Sigmoid colon (tissue), 7 donors: ENCODE data around the gene EEF2. TPM values are rescaled to one million over a fixed set of nuclear protein-coding genes. Genes with fewer than 3 reads are reported as not detected.
"Not testable (repeated sequence)": the region's sequence is repeated elsewhere in the genome, so short reads cannot be mapped to it uniquely, and the experiment has no call there.

Source experiments
- DNase-seq: peaks from one replicate; pipeline ENCODE4 v3.0.0-alpha.2; 2019
- H3K27ac ChIP-seq, 4 donors: fragments of 200-600 bp; sonication (generic); one replicate each; pipeline ENCODE4 v1.5.1; 2016 to 2019; ENCODE audit warnings: mild to moderate bottlenecking in 1 of 4
- H3K27me3 ChIP-seq, 3 donors: fragments of 200-600 bp; sonication (generic); one replicate each; pipeline ENCODE4 v1.5.1; 2019; ENCODE audit warnings: mild to moderate bottlenecking in 1 of 3
- H3K36me3 ChIP-seq, 4 donors: fragments of 200-600 bp; sonication (generic); one replicate each; pipeline ENCODE4 v1.5.1; 2016 to 2019
- H3K4me1 ChIP-seq, 4 donors: fragments of 200-600 bp; sonication (generic); one replicate each; pipeline ENCODE4 v1.5.1; 2017 to 2019
- H3K4me3 ChIP-seq, 4 donors: fragments of 200-600 bp; sonication (generic); one replicate each; pipeline ENCODE4 v1.5.1; 2017 to 2019; ENCODE audit warnings: mild to moderate bottlenecking in 2 of 4, moderate library complexity in 1 of 4
- H3K9me3 ChIP-seq, 4 donors: fragments of 200-600 bp in 3 of 4; sonication (generic) in 3 of 4; one replicate each; pipeline versions ENCODE4 v1.5.1 to v1.6.1; 2013 to 2019
- EP300 ChIP-seq, 4 donors: sonication (generic); formaldehyde crosslinking; IDR thresholded peaks; one replicate each; pipeline ENCODE4 v1.6.1; 2017; ENCODE audit warnings: antibody characterized with exemption in 4 of 4
- POLR2A ChIP-seq, 2 donors: fragments of 450-650 bp; IDR thresholded peaks; one replicate each; pipeline ENCODE4 v1.6.1; 2016; ENCODE audit warnings: antibody characterized with exemption in 2 of 2, mild to moderate bottlenecking in 2 of 2, moderate library complexity in 2 of 2
- POLR2AphosphoS5 ChIP-seq, 4 donors: sonication (generic); formaldehyde crosslinking; IDR thresholded peaks; one replicate each; pipeline ENCODE4 v1.6.1; 2017; ENCODE audit warnings: antibody characterized with exemption in 4 of 4
- WGBS, 2 donors: extraction: QIAGEN DNeasy Blood & Tissue Kit; methylation state at CpG; one replicate each; pipeline ENCODE4 v1.1.7; 2013; 5-methylcytosine and 5-hydroxymethylcytosine counted together
- intact Hi-C: fragments of 100-400 bp; cut with DNase I; formaldehyde crosslinking; loops from one replicate; pipeline ENCODE4 v1.15.1; 2023
- polyA plus RNA-seq, 3 donors: library from polyadenylated mRNA; stranded (reverse); fragments of 200-250 nt; gene quantifications; one replicate each; pipeline ENCODE4 v1.2.3, GENCODE V29; 2013
- total RNA-seq, 4 donors: library from RNA; depleted of rRNA; stranded (reverse); fragments of >200 nt; gene quantifications; one replicate each; pipeline ENCODE4 v1.1.0, GENCODE V29; 2016
- TF ChIP-seq, protein P1 (sequence below), 4 experiments: fragments of 450-650 bp in 3 of 4; fragments of 200-600 bp in 1 of 4; IDR thresholded peaks; one replicate each; pipeline ENCODE4 v1.5.1; 2016 to 2019; ENCODE audit warnings: antibody characterized with exemption in 4 of 4, mild to moderate bottlenecking in 3 of 4, moderate library complexity in 2 of 4
- donor health status: healthy with polysubstance abuse.
- donor health status: Bipolar disorder and iron deficiency.
- donor health status: healthy.

EEF2 gene
- total and polyA plus RNA-seq, 7 donors, result 906 to 2,448 (median 1,842) TPM

DNA sequence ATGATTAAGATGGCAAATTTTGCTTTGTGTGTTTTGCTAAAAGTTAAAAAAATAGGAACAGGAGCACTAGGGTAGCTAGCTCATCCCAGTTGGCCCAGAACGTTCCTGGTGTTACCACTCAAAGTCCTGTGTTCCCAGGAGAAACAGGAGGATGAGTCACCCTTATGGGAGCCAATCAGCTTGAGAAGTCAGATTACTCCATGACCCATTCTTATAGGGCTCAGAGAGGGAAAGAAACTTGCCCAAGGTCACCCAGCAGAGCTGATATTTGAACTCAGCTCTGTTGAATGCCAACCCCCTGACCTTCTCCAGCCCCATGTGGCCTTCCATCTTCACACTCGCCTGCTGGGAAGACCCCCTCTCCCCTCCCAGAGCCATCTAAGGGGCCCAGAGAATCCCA, 39.4 kb downstream of the EEF2 start:
- no peaks in the 10 kb centered on the region for H3K27me3 ChIP-seq
- peaks cover 0 to 9% (median 8%) of the 10 kb centered on the region in 4 donors for H3K4me1 ChIP-seq
- WGBS, 2 donors, result 35 to 63% methylated on average over 2 of the region's 2 CpGs
- no peak overlapping the region for H3K27ac ChIP-seq
- intact Hi-C loops, result no loop called here
- no peaks in the 10 kb centered on the region for H3K36me3 ChIP-seq
- H3K4me3 ChIP-seq, result no peak overlapping the region
- TF ChIP-seq POLR2AphosphoS5 (IDR thresholded peaks at IDR 0.05), result no peak
- TF ChIP-seq, protein P1, sequence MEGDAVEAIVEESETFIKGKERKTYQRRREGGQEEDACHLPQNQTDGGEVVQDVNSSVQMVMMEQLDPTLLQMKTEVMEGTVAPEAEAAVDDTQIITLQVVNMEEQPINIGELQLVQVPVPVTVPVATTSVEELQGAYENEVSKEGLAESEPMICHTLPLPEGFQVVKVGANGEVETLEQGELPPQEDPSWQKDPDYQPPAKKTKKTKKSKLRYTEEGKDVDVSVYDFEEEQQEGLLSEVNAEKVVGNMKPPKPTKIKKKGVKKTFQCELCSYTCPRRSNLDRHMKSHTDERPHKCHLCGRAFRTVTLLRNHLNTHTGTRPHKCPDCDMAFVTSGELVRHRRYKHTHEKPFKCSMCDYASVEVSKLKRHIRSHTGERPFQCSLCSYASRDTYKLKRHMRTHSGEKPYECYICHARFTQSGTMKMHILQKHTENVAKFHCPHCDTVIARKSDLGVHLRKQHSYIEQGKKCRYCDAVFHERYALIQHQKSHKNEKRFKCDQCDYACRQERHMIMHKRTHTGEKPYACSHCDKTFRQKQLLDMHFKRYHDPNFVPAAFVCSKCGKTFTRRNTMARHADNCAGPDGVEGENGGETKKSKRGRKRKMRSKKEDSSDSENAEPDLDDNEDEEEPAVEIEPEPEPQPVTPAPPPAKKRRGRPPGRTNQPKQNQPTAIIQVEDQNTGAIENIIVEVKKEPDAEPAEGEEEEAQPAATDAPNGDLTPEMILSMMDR (IDR thresholded peaks at IDR 0.05), result no peak
- no peak for TF ChIP-seq POLR2A (IDR thresholded peaks at IDR 0.05)
- TF ChIP-seq EP300 (IDR thresholded peaks at IDR 0.05), result no peak
- DNase-seq, result no peak
- no peaks in the 10 kb centered on the region for H3K9me3 ChIP-seq

DNA sequence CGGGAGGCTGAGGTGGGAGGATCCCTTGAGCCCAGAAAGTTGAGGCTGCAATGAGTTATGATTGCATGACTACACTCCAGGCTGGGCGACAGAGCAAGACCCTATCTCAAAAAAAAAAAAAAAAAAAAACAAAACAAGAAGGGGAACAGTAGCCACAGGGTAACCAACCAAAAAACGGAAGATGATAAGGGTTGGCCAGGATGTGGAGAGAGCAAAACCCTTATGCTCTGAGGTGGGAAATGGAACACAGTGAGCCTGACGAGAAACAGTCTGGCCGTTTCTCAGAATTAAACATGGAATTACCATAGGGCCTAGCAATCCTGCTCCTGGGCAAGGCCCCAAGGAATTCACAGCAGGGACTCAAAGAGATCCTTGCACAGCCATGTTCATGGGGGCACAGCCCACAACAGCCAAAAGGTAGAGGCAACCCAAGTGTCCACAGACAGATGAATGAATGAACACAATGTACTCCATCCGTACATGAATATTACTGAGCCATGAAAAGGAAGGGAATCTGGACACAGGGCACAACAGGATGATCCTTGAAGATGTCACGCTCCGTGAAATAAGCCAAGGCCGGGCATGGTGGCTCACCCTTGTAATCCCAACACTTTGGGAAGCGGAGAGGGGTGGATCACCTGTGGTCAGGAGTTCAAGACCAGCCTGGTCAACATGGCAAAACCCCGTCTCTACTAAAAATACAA, 41.1 kb downstream of the EEF2 start:
- H3K4me3 ChIP-seq, result no peak overlapping the region
- intact Hi-C loops, result no loop called here
- no peaks in the 10 kb centered on the region for H3K36me3 ChIP-seq
- H3K27me3 ChIP-seq, result no peaks in the 10 kb centered on the region
- no peak overlapping the region for H3K27ac ChIP-seq
- H3K9me3 ChIP-seq, result no peaks in the 10 kb centered on the region
- DNase-seq, result no peak
- no peaks in the 10 kb centered on the region for H3K4me1 ChIP-seq
- 77 to 81% methylated on average over 11 of the region's 11 CpGs for WGBS, 2 donors
- no peak for TF ChIP-seq POLR2A (IDR thresholded peaks at IDR 0.05)
- TF ChIP-seq, protein P1 (IDR thresholded peaks at IDR 0.05), result no peak
- TF ChIP-seq POLR2AphosphoS5 (IDR thresholded peaks at IDR 0.05), result no peak
- no peak for TF ChIP-seq EP300 (IDR thresholded peaks at IDR 0.05)

DNA sequence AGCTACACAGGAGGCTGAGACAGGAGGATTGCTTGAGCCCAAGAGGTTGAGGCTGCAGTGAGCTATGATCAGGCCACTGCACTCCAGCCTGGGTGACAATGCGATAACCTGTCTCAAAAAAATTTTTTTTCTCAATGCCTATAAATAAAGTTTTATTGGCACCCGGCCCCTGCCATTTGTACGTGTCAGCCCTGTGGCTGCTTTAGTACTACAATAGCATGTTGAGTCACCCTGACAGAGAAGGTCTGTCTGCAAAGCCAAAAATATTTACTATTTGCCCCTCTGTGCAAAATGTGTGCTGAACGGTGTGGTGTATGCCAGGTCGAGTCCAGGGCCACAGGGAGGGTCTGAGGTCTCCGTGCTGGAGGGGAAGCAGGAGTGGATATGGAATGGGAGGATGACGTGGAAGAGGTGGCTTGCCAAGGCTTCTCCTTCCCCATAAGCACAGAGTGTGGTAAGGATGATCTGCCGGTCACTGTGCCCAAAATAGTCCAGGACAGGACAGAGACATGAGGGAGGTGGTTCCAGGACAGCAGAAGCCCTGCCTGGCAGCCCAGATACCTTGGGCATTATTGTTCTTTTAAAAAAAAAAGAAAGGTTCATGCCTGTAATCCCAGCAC, 42.4 kb downstream of the EEF2 start:
- no peak overlapping the region for H3K27ac ChIP-seq
- H3K4me3 ChIP-seq, result no peak overlapping the region
- no peaks in the 10 kb centered on the region for H3K27me3 ChIP-seq
- DNase-seq, result no peak
- WGBS, 2 donors, result 83 to 85% methylated on average over 8 of the region's 8 CpGs
- intact Hi-C loops, result no loop called here
- TF ChIP-seq EP300 (IDR thresholded peaks at IDR 0.05) (no peak), POLR2AphosphoS5 (IDR thresholded peaks at IDR 0.05) (no peak), POLR2A (IDR thresholded peaks at IDR 0.05) (no peak)
- TF ChIP-seq, protein P1 (IDR thresholded peaks at IDR 0.05), result no peak
- no peaks in the 10 kb centered on the region for H3K36me3 ChIP-seq
- H3K4me1 ChIP-seq, result no peaks in the 10 kb centered on the region
- no peaks in the 10 kb centered on the region for H3K9me3 ChIP-seq

DNA sequence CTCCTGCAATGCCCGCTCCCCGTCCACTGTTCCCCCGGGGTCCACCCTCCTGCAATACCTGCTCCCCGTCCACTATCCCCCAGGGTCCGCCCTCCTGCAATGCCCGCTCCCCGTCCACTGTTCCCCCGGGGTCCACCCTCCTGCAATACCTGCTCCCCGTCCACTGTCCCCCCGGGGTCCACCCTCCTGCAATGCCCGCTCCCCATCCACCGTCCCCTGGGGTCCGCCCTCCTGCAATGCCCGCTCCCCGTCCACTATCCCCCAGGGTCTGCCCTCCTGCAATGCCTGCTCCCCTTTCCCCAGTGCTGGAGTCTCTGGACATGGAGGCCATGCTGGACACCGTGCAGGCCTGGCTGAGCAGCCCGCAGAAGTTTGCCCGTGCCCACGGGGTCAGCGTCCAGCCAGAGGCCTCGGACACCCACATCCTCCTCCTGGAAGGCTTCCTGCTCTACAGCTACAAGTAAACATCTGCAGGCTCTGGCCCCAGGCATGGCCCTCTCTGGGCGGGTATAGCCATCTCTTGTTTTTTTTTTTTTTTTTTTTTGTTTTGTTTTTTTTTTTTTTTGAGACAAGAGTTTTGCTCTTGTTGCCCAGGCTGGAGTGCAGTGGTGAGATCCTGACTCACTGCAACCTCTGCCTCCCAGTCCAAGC, 46.8 kb downstream of the EEF2 start:
- peaks cover 5 to 16% (median 11%) of the 10 kb centered on the region in 3 donors for H3K27me3 ChIP-seq
- H3K9me3 ChIP-seq, H3K4me1 ChIP-seq, H3K4me3 ChIP-seq, H3K36me3 ChIP-seq, H3K27ac ChIP-seq, DNase-seq, intact Hi-C loops: not testable (repeated sequence)
- 89 to 92% methylated on average over 22 of the region's 22 CpGs for WGBS, 2 donors
